H9 (cell line): Measurements from ENCODE around the gene CBX1. TPM values are rescaled to one million over a fixed set of nuclear protein-coding genes. Genes with fewer than 3 reads are reported as not detected.

Experiments used
- DNase-seq: peaks from one replicate; pipeline ENCODE4 v3.0.0-alpha.2; 2017
- H2AFZ ChIP-seq: one replicate; pipeline ENCODE4 v1.6.1; 2013; ENCODE audit warnings: mild to moderate bottlenecking, low read length, control low read depth, moderate library complexity
- H2AK5ac ChIP-seq: 2 replicates; pipeline ENCODE4 v1.6.1; 2013; ENCODE audit warnings: low read length, control low read depth, mixed read lengths; ENCODE audit not compliant: insufficient read length
- H2BK120ac ChIP-seq: one replicate; pipeline ENCODE4 v1.6.1; 2013; ENCODE audit warnings: low read depth, mild to moderate bottlenecking, low read length, control low read depth, inconsistent platforms; ENCODE audit not compliant: poor library complexity, severe bottlenecking
- H2BK12ac ChIP-seq: 2 replicates; pipeline ENCODE4 v1.6.1; 2013; ENCODE audit warnings: low read length, control low read depth, mixed read lengths, low read depth; ENCODE audit not compliant: insufficient read length
- H2BK15ac ChIP-seq: 2 replicates; pipeline ENCODE4 v1.6.1; 2013; ENCODE audit warnings: low read depth, low read length, control low read depth
- H2BK20ac ChIP-seq: one replicate; pipeline ENCODE4 v1.6.1; 2013; ENCODE audit warnings: low read depth, mild to moderate bottlenecking, low read length, control low read depth, inconsistent platforms; ENCODE audit not compliant: poor library complexity, severe bottlenecking
- H2BK5ac ChIP-seq: 2 replicates; pipeline ENCODE4 v1.6.1; 2013; ENCODE audit warnings: low read length, control low read depth, mixed read lengths; ENCODE audit not compliant: insufficient read length
- H3K14ac ChIP-seq: 2 replicates; pipeline ENCODE4 v1.6.1; 2013; ENCODE audit warnings: low read length, control low read depth; ENCODE audit not compliant: insufficient read depth
- H3K18ac ChIP-seq: 2 replicates; pipeline ENCODE4 v1.6.1; 2013; ENCODE audit warnings: low read depth, mild to moderate bottlenecking, mixed read lengths, low read length, control low read depth; ENCODE audit not compliant: insufficient read length
- H3K23ac ChIP-seq: 2 replicates; pipeline ENCODE4 v1.6.1; 2013; ENCODE audit warnings: low read length, control low read depth, mixed read lengths, low read depth; ENCODE audit not compliant: insufficient read length
- H3K23me2 ChIP-seq: 2 replicates; pipeline ENCODE4 v1.6.1; 2013; ENCODE audit warnings: low read depth, mild to moderate bottlenecking, mixed read lengths, low read length, control low read depth; ENCODE audit not compliant: insufficient read length, poor library complexity, severe bottlenecking
- H3K27ac ChIP-seq: 2 replicates; pipeline ENCODE4 v1.5.1; 2013; ENCODE audit warnings: low read length, control low read depth, mixed read lengths, low read depth; ENCODE audit not compliant: insufficient read length
- H3K27me3 ChIP-seq: 2 replicates; pipeline ENCODE4 v1.6.1; 2013; ENCODE audit warnings: low read length, control low read depth, inconsistent platforms; ENCODE audit not compliant: insufficient read depth
- H3K4ac ChIP-seq: 2 replicates; pipeline ENCODE4 v1.6.1; 2013; ENCODE audit warnings: low read depth, mild to moderate bottlenecking, control low read depth, inconsistent platforms, low read length, moderate library complexity
- H3K4me1 ChIP-seq: 2 replicates; pipeline ENCODE4 v1.6.1; 2013; ENCODE audit warnings: low read length, control low read depth, inconsistent platforms; ENCODE audit not compliant: insufficient read depth
- H3K4me2 ChIP-seq: 2 replicates; pipeline ENCODE4 v1.6.1; 2013; ENCODE audit warnings: low read length, control low read depth, mixed read lengths; ENCODE audit not compliant: insufficient read length, insufficient read depth
- H3K56ac ChIP-seq: 2 replicates; pipeline ENCODE4 v1.6.1; 2013; ENCODE audit warnings: low read depth, mild to moderate bottlenecking, mixed read lengths, low read length, control low read depth; ENCODE audit not compliant: insufficient read length
- H3K79me1 ChIP-seq: 2 replicates; pipeline ENCODE4 v1.6.1; 2013; ENCODE audit warnings: low read depth, mild to moderate bottlenecking, moderate library complexity, low read length, control low read depth, inconsistent platforms; ENCODE audit not compliant: insufficient read depth, poor library complexity, severe bottlenecking
- H3K79me2 ChIP-seq: 2 replicates; pipeline ENCODE4 v1.6.1; 2013; ENCODE audit warnings: low read length, control low read depth, inconsistent platforms; ENCODE audit not compliant: insufficient read depth
- H3K9ac ChIP-seq: 2 replicates; pipeline ENCODE4 v1.6.1; 2013; ENCODE audit warnings: low read length, control low read depth, mixed read lengths; ENCODE audit not compliant: insufficient read length; ENCODE audit errors: extremely low read depth
- H3K9me3 ChIP-seq: one replicate; pipeline ENCODE4 v1.6.1; 2013; ENCODE audit warnings: low read depth, low read length, inconsistent platforms; ENCODE audit not compliant: control insufficient read depth
- H3T11ph ChIP-seq: one replicate; pipeline ENCODE4 v1.6.1; 2013; ENCODE audit warnings: mild to moderate bottlenecking, low read length, control low read depth, inconsistent platforms
- H4K20me1 ChIP-seq: one replicate; pipeline ENCODE4 v1.6.1; 2013; ENCODE audit not compliant: control insufficient read depth, insufficient read length, insufficient read depth
- H4K5ac ChIP-seq: 2 replicates; pipeline ENCODE4 v1.6.1; 2013; ENCODE audit warnings: low read depth, mild to moderate bottlenecking, mixed read lengths, low read length, control low read depth; ENCODE audit not compliant: insufficient read length
- H4K8ac ChIP-seq: replicated peaks from 2 replicates; pipeline ENCODE4 v1.6.1; 2013; ENCODE audit warnings: low read length, control low read depth, mixed read lengths, low read depth; ENCODE audit not compliant: insufficient read length
- H4K91ac ChIP-seq: 2 replicates; pipeline ENCODE4 v1.6.1; 2013; ENCODE audit warnings: low read depth, mild to moderate bottlenecking, moderate library complexity, mixed read lengths, low read length, control low read depth; ENCODE audit not compliant: insufficient read length
- H3K27ac Mint-ChIP-seq, 3 experiments: 2 replicates in 2 of 3; 3 replicates in 1 of 3; pipeline ENCODE4 v1.8.0; 2020 to 2021; ENCODE audit warnings: mixed read lengths in 3 of 3, mild to moderate bottlenecking in 1 of 3, moderate library complexity in 1 of 3
- H3K27me3 Mint-ChIP-seq: 2 replicates; pipeline ENCODE4 v1.8.0; 2021; ENCODE audit warnings: low read depth, mild to moderate bottlenecking, moderate library complexity, mixed read lengths
- H3K36me3 Mint-ChIP-seq, 3 experiments: 2 replicates in 2 of 3; 3 replicates in 1 of 3; pipeline ENCODE4 v1.8.0; 2020 to 2021; ENCODE audit warnings: low read depth in 3 of 3, mixed read lengths in 3 of 3; ENCODE audit not compliant: insufficient read depth in 1 of 3
- H3K4me1 Mint-ChIP-seq, 2 experiments: 2 replicates each; pipeline ENCODE4 v1.8.0; 2020; ENCODE audit warnings: mixed read lengths in 2 of 2
- H3K4me3 Mint-ChIP-seq, 2 experiments: 2 replicates in 1 of 2; 3 replicates in 1 of 2; pipeline ENCODE4 v1.8.0; 2020 to 2021; ENCODE audit warnings: mild to moderate bottlenecking in 2 of 2, mixed read lengths in 2 of 2, moderate library complexity in 1 of 2
- H3K9me3 Mint-ChIP-seq, 2 experiments: 2 replicates in 1 of 2; 3 replicates in 1 of 2; pipeline ENCODE4 v1.8.0; 2020; ENCODE audit warnings: mild to moderate bottlenecking in 2 of 2, mixed read lengths in 2 of 2, moderate library complexity in 1 of 2
- WGBS: extraction: QIAGEN DNeasy Blood & Tissue Kit; methylation state at CpG from one replicate; pipeline ENCODE4 v1.1.7; 2013; ENCODE audit warnings: missing lambda C conversion rate, low lambda C conversion rate, mixed read lengths; ENCODE audit not compliant: insufficient read length; ENCODE audit errors: extremely low coverage; 5-methylcytosine and 5-hydroxymethylcytosine counted together
- total RNA-seq: library from RNA; stranded (reverse); gene quantifications from 2 replicates; pipeline ENCODE4 v1.2.1, GENCODE V29; 2021
- TF ChIP-seq, protein P1 (sequence below): fragments of 200-600 bp; sonication (generic); conservative IDR thresholded peaks from 3 replicates; pipeline ENCODE4 v1.8.0; 2021; ENCODE audit warnings: antibody characterized with exemption, mild to moderate bottlenecking

Gene CBX1
- total RNA-seq, 1 experiment from 2014 or later, result 155 TPM

DNA sequence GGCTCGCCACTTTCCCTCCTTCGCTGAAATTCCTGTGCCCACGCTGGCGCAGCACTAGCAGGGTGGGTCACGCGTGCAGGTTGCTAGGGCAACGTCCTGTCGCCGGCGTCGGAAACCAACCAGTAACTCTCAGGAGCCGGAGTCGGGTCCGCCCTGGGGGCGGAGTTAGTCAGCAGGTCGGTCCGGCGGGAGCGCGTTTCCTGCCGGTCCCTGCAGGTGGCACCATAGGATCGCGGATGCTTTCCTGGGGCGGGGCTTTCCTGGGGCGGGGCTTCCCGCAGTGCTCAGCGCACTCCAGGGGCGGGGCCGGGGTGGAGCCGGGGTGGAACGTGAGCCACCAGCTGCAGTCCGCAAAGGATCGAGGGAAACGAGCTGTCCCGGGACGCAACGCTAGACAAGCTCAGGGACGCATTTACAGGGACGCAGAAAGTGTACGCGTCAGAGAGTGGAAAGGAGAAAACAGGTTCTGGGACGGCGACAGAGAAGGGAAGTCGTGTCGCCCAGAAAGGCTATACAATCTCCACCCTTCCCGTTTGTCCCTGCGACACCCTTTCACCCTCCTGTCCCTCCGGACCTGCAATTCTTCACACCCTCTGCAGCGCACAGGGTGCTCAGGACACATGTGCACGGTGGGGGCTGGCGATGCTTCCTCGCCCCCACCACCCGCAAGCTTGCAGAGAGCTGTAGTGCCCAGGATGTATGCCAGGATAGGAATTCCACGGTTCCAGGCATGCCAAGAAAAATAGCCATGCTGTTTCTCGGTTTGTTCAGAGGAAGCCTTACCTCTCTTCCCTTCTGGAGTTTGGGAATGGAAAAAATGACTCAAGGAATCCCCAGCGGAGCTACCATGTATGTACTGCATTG, 76.0 kb downstream of the CBX1 start:
- H3K9ac ChIP-seq, result no peak overlapping the region
- no peak overlapping the region for H3K23ac ChIP-seq
- H3K18ac ChIP-seq, result no peak overlapping the region
- H2BK12ac ChIP-seq, result no peak overlapping the region
- Mint-ChIP-seq H3K27ac (no peak overlapping the region; a peak in 1 of 7 replicates), H3K9me3 (no peaks in the 10 kb centered on the region; a peak in 1 of 5 replicates), H3K4me3 (peak overlapping the region; percentile 58 to 79), H3K36me3 (no peaks in the 10 kb centered on the region), H3K4me1 (peaks cover 28 to 32% of the 10 kb centered on the region in 2 experiments), H3K27me3 (peaks cover 45% of the 10 kb centered on the region)
- no peaks in the 10 kb centered on the region for H3K79me2 ChIP-seq
- no peak overlapping the region for H4K5ac ChIP-seq
- peak; percentile 98 for DNase-seq
- no peak overlapping the region for H3K4ac ChIP-seq
- no peaks in the 10 kb centered on the region for H3K4me1 ChIP-seq
- peaks cover 2% of the 10 kb centered on the region; the same call in 1 of the 2 replicates for H3K27me3 ChIP-seq
- no peak overlapping the region for H4K91ac ChIP-seq
- peak overlapping the region; percentile 80 for H3K4me2 ChIP-seq
- H4K20me1 ChIP-seq, result no peaks in the 10 kb centered on the region
- no peak overlapping the region for H3K14ac ChIP-seq
- no peak overlapping the region for H2BK15ac ChIP-seq
- no peak overlapping the region for H4K8ac ChIP-seq
- H3T11ph ChIP-seq, result no peak overlapping the region
- no peak overlapping the region for H3K27ac ChIP-seq
- H2AFZ ChIP-seq, result no peak overlapping the region
- no peak overlapping the region for H2BK20ac ChIP-seq
- WGBS, result no CpG with 5 or more reads among the region's 56 CpGs
- no peaks in the 10 kb centered on the region for H3K9me3 ChIP-seq
- H3K79me1 ChIP-seq, result no peaks in the 10 kb centered on the region
- no peak overlapping the region for H2BK5ac ChIP-seq
- H3K23me2 ChIP-seq, result peaks cover 19% of the 10 kb centered on the region
- TF ChIP-seq, protein P1, sequence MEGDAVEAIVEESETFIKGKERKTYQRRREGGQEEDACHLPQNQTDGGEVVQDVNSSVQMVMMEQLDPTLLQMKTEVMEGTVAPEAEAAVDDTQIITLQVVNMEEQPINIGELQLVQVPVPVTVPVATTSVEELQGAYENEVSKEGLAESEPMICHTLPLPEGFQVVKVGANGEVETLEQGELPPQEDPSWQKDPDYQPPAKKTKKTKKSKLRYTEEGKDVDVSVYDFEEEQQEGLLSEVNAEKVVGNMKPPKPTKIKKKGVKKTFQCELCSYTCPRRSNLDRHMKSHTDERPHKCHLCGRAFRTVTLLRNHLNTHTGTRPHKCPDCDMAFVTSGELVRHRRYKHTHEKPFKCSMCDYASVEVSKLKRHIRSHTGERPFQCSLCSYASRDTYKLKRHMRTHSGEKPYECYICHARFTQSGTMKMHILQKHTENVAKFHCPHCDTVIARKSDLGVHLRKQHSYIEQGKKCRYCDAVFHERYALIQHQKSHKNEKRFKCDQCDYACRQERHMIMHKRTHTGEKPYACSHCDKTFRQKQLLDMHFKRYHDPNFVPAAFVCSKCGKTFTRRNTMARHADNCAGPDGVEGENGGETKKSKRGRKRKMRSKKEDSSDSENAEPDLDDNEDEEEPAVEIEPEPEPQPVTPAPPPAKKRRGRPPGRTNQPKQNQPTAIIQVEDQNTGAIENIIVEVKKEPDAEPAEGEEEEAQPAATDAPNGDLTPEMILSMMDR, result peak; percentile 82
- no peak overlapping the region for H3K56ac ChIP-seq
- H2BK120ac ChIP-seq, result no peak overlapping the region
- H2AK5ac ChIP-seq, result no peak overlapping the region
